ENCODE results near the gene DNAJC17. TPM values are rescaled to one million over a fixed set of nuclear protein-coding genes. Genes with fewer than 3 reads are reported as not detected.

The DNAJC17 gene
- total RNA-seq, 8 experiments from 2014 or later, result 20.3 to 52.5 (median 34.0) TPM

DNA sequence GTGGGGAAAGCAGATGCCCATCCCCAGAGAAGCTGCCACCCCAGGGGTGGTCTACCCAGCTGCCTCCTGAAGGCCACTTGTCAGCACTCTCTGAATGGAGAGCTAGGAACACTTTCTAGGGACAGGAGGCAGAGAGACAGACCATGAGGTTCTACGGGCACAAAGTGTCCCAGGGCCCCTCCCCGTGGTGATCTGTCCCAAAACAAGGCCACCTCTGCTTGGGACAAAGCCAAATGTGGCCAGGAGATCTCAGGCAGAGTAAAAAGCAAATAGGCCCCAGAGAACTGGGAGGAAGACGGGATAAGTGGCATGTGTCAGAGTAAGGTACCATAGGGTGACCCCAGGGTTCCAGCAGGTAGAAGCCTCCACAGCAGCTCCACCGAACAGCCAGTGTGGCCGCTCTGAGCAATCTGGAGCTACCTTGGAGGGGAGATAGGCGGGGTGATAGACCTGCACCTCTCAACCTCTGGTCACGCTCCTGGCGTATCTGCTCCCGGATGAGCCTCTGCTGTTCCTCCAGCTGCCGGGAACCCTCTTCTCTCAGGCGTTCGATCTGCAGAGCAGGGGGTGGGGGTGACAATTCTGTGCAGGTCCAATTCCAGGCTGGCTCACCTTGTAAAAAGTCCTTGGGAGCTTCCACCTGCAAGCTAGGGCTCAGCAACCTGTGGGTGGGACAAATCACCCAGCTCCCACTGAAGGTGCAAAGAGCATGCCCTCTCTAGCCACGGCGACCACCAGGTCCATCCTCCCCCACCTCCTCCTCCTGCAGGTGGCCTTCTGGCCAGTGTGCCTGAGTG is 31.3 kb downstream of the DNAJC17 start:
- in situ Hi-C loops (cut with MboI; ENCODE audit: low pct_unique_long_range_greater_than_20kb in 2 of 9, low sequenced_read_pairs in 9 of 9, unreplicated experiment in 9 of 9), result no loop called here
- ATAC-seq (replicated peaks in 6 of 8), result no peak
- H3K27ac ChIP-seq, result no peak overlapping the region

DNA sequence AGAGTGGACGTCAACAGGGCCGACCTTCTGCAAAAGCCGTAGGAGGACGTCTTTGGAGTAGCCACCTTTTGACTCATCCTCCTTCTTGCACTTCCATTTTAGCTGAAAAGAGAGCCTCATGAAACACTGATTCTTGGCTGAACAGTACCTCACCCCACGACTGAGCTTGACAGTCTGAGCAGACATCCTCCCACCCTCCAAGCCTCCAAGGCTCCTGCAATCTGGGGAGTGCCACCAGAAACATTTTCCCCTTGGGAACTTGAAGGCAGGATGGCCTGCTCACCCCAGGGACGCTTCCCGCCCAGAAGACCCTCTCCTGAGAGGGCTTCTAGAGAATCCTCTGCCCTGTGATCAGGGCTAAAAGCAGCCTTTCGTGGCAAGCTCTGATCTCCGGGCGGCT is 32.3 kb downstream of the DNAJC17 start:
- 59 to 100% (median 90%) methylated on average over 1 to 3 of the region's 10 CpGs; no CpG with 5 or more reads in 4 of the 10 experiments for WGBS, 10 experiments
- no peak for ATAC-seq (replicated peaks in 6 of 8)
- in situ Hi-C loops (cut with MboI; ENCODE audit: low pct_unique_long_range_greater_than_20kb in 2 of 9, low sequenced_read_pairs in 9 of 9, unreplicated experiment in 9 of 9), result no loop called here
- no peaks in the 10 kb centered on the region for H3K4me1 ChIP-seq (replicated peaks in 1 of 2)
- no peak overlapping the region for H3K27ac ChIP-seq
- no peak overlapping the region for H3K4me3 ChIP-seq

More for the DNA sequence above, 31.3 kb downstream of the DNAJC17 start:
- no peaks in the 10 kb centered on the region for H3K4me1 ChIP-seq (replicated peaks in 1 of 2)
- H3K4me3 ChIP-seq, result no peak overlapping the region
- 83 to 100% (median 100%) methylated on average over 1 to 6 of the region's 14 CpGs; no CpG with 5 or more reads in 5 of the 10 experiments for WGBS, 10 experiments

DNA sequence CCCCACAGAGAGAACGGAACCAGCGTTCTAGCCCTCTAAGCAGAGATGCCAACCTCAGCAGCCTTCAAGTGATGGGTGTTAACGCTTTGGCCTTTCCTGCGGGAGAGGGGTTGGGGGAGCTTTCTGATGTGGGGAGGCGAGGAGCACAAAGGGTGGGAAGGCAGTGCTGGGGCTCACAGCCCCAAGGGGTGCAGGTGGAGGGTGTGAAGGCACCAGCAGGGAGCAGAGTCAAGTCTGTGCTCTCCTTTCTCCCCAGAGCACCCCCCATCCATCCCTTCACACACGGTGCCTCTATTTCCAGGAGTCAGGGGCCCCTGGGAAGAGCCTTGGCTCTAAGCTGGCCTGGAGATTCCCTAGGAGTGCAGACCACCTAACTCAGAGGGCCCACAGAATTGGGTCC is 33.4 kb downstream of the DNAJC17 start:
- Histone ChIP-seq H3K4me3 (no peak overlapping the region), H3K4me1 (replicated peaks in 1 of 2) (no peaks in the 10 kb centered on the region), H3K27ac (no peak overlapping the region)
- WGBS, 10 experiments, result 50 to 100% (median 94%) methylated on average over 1 to 5 of the region's 6 CpGs; no CpG with 5 or more reads in 7 of the 10 experiments
- no peak for ATAC-seq (replicated peaks in 6 of 8)
- in situ Hi-C loops (cut with MboI; ENCODE audit: low pct_unique_long_range_greater_than_20kb in 2 of 9, low sequenced_read_pairs in 9 of 9, unreplicated experiment in 9 of 9), result no loop called here

DNA sequence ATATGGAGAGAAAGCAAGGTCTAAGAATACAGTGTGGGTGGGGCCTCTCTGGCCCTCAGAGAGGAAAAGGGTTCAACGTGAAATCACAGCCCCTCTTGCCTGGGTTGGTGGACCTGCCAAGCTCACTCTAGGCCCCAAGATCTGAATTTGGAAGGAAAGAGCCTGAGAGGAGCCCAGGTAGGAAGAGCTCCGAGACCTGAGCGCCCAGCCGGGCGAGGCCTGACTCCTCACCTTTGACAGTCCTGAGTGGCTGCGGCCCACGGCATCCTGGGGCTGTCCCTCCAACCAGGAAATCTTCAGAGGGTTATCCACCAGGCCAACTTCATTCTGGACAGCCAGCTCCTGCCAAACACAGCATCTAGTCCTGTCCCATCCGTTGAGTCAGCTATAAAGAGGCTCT is 33.8 kb downstream of the DNAJC17 start:
- Histone ChIP-seq H3K27ac (no peak overlapping the region), H3K4me1 (replicated peaks in 1 of 2) (no peaks in the 10 kb centered on the region), H3K4me3 (no peak overlapping the region)
- in situ Hi-C loops (cut with MboI; ENCODE audit: low pct_unique_long_range_greater_than_20kb in 2 of 9, low sequenced_read_pairs in 9 of 9, unreplicated experiment in 9 of 9), result no loop called here
- WGBS, 10 experiments, result 89 to 100% (median 94%) methylated on average over 1 to 2 of the region's 8 CpGs; no CpG with 5 or more reads in 6 of the 10 experiments
- ATAC-seq (replicated peaks in 6 of 8), result no peak

DNA sequence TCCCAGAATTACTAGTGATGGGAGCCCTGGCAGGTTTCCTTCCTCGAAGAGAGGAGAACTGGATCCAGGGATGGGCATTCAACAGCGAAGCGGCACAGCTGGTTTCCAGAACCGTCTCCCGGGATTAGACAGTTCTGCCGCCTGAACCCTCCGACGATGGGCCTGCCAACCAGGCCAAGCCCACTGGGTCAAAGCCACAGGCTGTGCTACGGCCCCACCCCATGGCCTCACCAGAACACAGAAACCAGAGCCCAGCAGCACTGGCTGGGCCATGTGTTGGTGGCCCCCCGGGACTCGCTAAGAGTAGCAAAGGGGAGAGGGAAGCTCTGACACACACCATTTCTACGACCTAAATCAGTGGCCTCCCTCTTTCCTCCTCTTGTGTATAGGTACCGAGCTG is 35.3 kb downstream of the DNAJC17 start:
- H3K27ac ChIP-seq, result no peak overlapping the region
- no peaks in the 10 kb centered on the region for H3K4me1 ChIP-seq (replicated peaks in 1 of 2)
- in situ Hi-C loops (cut with MboI; ENCODE audit: low pct_unique_long_range_greater_than_20kb in 2 of 9, low sequenced_read_pairs in 9 of 9, unreplicated experiment in 9 of 9), result no loop called here
- 50 to 100% (median 93%) methylated on average over 1 to 3 of the region's 13 CpGs; no CpG with 5 or more reads in 6 of the 10 experiments for WGBS, 10 experiments
- no peak for ATAC-seq (replicated peaks in 6 of 8)
- H3K4me3 ChIP-seq, result no peak overlapping the region

DNA sequence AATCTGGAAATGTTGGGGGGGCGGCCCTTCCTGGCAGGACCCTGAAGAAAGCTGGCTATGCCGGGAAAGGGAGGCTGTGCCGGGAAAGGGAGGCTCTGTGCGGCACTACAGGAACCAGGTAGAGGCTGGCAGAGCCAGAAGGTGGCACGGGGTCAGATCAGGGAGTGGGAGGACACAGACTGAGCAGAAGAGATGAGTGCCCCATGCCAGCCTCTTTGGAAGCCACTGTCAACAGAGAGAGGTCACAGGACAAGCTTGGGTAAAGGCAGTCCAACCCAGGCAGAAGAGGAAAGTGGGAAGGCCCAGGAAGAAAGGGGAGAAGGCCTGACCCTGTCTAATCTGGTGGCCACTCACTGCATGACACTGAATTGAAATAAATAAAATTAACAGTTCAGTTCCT is 36.0 kb downstream of the DNAJC17 start:
- ATAC-seq (replicated peaks in 6 of 8), result no peak
- 80 to 100% (median 94%) methylated on average over 2 to 3 of the region's 5 CpGs; no CpG with 5 or more reads in 6 of the 10 experiments for WGBS, 10 experiments
- no peak overlapping the region for H3K4me3 ChIP-seq
- no peak overlapping the region for H3K27ac ChIP-seq
- H3K4me1 ChIP-seq (replicated peaks in 1 of 2), result no peaks in the 10 kb centered on the region
- in situ Hi-C loops (cut with MboI; ENCODE audit: low pct_unique_long_range_greater_than_20kb in 2 of 9, low sequenced_read_pairs in 9 of 9, unreplicated experiment in 9 of 9), result no loop called here

DNA sequence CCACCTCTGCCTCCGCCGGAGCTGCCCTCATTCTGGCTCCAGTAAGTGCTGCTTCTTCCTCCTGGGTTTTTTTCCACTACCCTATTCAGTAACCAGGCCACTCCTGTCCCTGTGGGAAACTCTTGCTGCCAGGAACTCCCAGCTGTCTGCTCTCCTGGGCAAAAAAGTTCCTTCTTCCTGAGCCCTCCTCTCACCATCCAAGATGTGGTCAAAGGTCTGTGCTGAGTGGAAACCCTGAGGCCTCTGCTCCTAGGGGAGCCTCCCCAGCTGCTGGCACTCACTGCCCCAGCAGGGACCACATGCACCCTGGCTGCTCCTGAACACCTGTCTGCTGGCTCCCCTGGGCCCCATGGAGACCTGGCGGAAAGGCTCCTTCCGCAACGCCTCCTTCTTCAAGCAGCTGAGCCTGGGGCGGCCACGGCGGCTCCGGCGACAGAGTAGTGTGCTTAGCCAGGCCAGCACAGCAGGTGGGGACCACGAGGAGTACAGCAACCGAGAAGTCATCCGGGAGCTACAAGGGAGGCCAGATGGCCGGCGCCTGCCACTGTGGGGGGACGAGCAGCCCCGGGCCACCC is 37.0 kb downstream of the DNAJC17 start:
- peaks cover 0 to 5% of the 10 kb centered on the region in 2 donors for H3K4me1 ChIP-seq (replicated peaks in 1 of 2)
- no peak overlapping the region for H3K27ac ChIP-seq
- WGBS, 10 experiments, result 80 to 100% (median 86%) methylated on average over 1 to 2 of the region's 17 CpGs; no CpG with 5 or more reads in 7 of the 10 experiments
- no peak overlapping the region for H3K4me3 ChIP-seq
- no peak for ATAC-seq (replicated peaks in 6 of 8)
- in situ Hi-C loops (cut with MboI; ENCODE audit: low pct_unique_long_range_greater_than_20kb in 2 of 9, low sequenced_read_pairs in 9 of 9, unreplicated experiment in 9 of 9), result no loop called here

DNA sequence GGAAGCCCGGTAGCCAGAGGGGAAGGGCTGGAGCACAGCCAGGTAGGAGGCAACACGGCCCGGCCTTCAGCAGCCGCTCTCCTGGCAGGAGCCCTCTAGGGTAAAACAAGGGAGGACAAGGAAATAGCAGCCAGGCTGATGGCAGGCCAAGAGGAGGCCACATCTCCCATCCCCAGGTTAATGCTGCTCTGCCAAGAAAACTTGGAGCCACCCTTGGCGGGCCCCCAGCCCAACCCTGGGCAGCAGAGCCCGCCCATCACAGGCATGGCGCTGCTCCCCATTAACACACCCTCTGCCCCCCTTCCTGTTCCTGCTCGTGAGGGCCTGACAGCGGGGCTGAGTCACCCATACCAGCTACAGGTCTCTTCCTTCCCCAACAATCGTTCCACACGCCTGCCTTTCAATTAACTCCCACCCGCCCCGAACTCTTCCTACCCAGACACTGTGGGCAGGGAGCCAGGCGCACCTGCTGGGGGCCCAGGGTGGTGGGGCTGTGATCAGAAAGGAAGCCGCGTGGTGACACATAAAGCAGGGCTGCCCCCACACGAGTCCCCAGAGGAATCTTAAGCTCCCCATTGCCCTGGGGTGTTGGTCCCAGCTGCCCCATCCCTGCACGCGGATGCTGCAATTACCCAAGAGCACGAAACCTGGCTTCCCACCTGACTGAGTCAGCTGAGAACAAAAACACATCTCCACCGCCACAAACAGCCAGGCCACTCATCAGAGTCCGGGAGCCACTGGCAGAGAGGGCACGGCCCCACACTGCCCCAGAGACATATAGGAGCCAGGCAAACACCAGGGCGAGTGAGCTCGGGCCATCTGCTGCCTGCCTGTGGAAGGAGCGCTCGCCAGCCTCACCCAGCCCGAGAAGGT is 37.8 kb downstream of the DNAJC17 start, which contains the start of gene C15orf62:
Gene C15orf62, plus strand, starts transcription at position 707 of the 873 bp plus-strand sequence. CDS start 516 bp downstream, outside the sequence.
- peak in 6 of 8 experiments; percentile 16 to 81 (median 79) for ATAC-seq (replicated peaks in 6 of 8)
- H3K27ac ChIP-seq, result no peak within 1 kb of the TSS
- in situ Hi-C loops (cut with MboI; ENCODE audit: low pct_unique_long_range_greater_than_20kb in 2 of 9, low sequenced_read_pairs in 9 of 9, unreplicated experiment in 9 of 9), result no loop called here
- H3K4me1 ChIP-seq (replicated peaks in 1 of 2), result peaks cover 0 to 10% of the 10 kb centered on the region in 2 donors
- 44 to 83% (median 68%) methylated on average over 1 to 6 of the region's 28 CpGs; no CpG with 5 or more reads in 6 of the 10 experiments for WGBS, 10 experiments
- H3K4me3 ChIP-seq, result no peak within 1 kb of the TSS

DNA sequence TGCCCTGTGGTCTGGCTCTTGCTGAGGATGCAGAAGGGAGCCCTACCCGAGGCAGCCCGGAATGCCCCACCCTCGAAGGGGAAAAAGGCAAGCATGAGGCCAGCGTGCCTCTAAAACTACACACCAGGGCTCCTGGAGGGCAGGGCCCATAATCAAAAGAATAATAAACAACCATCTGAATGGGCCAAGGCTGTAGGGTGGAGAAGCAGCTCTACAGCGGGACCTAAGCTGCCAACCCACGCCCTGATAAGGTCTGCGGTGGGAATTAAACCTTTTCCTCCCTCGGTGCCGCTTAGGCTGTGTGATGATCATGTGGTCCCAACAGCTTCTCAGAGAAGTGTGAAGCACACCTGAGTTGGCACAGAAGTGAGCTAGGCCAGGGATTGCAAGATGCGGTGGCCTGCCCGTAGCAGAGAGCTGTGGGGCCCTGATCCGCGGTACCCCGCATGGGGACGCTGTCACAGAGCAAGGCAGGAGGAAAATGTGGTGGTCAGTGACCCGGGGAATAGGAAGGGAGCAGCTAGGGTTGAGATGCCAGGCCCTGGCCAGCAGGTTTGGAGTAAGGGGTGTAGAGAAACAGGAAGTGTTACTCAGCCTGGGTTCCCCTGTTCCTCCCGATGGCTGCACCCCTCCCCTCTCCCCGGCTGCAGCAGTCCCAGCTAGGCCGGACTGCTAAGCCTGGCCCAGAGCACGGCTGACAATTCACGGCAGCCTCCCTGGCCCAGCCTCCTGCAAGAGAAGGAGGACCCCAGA is 38.6 kb downstream of the DNAJC17 start:
- in situ Hi-C loops (cut with MboI; ENCODE audit: low pct_unique_long_range_greater_than_20kb in 2 of 9, low sequenced_read_pairs in 9 of 9, unreplicated experiment in 9 of 9), result no loop called here
- Histone ChIP-seq H3K4me3 (no peak overlapping the region), H3K4me1 (replicated peaks in 1 of 2) (peaks cover 0 to 14% of the 10 kb centered on the region in 2 donors), H3K27ac (no peak overlapping the region)
- 72 to 100% (median 90%) methylated on average over 1 to 6 of the region's 21 CpGs; no CpG with 5 or more reads in 4 of the 10 experiments for WGBS, 10 experiments
- ATAC-seq (replicated peaks in 6 of 8), result peak in 1 of 8 experiments; percentile 12

DNA sequence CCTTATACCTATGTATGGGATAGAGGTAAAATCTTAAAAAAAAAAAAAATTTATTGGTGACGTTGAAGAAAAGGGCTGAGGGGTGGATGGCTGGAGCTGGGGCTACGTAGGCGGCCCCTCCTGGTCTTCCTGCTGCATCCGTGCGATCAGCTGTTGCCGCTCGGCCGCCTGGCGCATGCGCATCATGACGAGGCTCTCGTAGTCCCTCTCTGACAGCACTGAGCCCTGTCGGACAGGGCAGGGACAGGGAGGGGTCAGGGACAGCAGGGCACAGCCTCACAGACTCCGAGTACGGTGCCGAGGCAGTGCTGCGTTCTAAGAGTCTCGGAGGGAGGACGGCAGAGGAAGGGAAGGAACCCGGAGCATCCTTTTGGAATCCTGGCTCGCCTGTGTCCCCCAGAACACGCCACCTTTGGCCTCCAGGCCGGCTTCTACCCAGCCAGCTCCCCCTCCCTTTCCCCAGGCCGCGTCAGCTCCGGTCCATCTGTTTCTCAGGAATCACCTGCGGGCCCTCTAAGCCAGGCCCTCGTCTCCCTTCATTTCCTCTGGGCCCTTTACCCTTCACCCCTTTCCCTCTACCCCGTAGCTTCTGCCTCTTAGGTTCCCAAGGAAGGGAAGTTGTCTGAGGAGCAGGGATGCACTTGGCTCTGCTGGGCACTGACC is 39.3 kb downstream of the DNAJC17 start:
- no peak for ATAC-seq (replicated peaks in 6 of 8)
- peaks cover 2 to 20% of the 10 kb centered on the region in 2 donors for H3K4me1 ChIP-seq (replicated peaks in 1 of 2)
- 76 to 100% (median 80%) methylated on average over 2 to 15 of the region's 29 CpGs; no CpG with 5 or more reads in 6 of the 10 experiments for WGBS, 10 experiments

DNA sequence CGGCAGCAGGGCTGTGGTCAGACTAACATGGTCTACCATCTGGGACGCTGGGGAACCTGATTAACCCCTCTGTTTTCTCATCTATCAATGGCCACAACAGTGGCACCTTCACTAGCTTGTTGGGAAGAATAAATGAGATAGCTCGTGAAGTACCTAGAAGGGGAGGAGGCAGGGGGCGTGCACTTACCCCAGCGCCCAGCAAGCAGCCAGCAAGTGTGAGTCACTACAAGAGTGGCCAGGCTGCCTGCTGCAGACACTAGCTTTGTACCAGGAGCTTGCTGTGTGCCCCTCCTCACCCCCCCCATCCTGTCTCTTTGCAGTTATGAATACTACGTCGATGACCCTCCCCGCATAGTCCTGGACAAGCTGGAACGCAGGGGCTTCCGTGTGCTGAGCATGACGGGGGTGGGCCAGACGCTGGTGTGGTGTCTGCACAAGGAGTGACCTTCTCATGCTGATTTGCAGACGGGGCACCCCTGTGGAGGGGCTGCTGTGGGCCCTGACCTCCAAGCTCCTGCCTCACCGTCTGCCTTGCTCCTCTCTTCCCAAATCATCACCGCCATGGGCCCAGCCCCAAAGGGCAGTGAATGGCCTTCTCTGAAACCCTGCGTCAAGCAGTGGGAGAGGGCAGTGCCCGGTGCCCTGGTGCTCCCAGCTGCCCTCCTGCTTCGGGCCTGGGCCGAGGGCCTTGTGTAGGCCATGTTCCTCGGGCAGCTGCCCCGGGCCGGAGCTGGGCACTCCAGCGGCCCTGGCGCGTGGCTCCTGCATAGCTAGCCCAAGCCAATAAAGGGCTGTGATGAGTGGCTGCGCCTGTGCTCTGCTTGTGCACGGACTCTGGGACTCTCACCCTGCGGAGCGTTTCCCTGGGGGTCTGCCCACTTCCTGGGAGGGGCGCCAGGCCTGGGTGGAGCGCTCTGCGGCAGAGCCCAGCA is 40.1 kb downstream of the DNAJC17 start:
- in situ Hi-C loops (cut with MboI; ENCODE audit: low pct_unique_long_range_greater_than_20kb in 2 of 9, low sequenced_read_pairs in 9 of 9, unreplicated experiment in 9 of 9), result no loop called here

More for the DNA sequence above, 39.3 kb downstream of the DNAJC17 start:
- no peak overlapping the region for H3K27ac ChIP-seq
- in situ Hi-C loops (cut with MboI; ENCODE audit: low pct_unique_long_range_greater_than_20kb in 2 of 9, low sequenced_read_pairs in 9 of 9, unreplicated experiment in 9 of 9), result no loop called here
- H3K4me3 ChIP-seq, result no peak overlapping the region

More for the DNA sequence above, 40.1 kb downstream of the DNAJC17 start:
- WGBS, 10 experiments, result 72 to 100% (median 83%) methylated on average over 1 to 14 of the region's 32 CpGs; no CpG with 5 or more reads in 4 of the 10 experiments
- no peak overlapping the region for H3K27ac ChIP-seq
- H3K4me1 ChIP-seq (replicated peaks in 1 of 2), result peaks cover 5 to 23% of the 10 kb centered on the region in 2 donors
- no peak overlapping the region for H3K4me3 ChIP-seq
- ATAC-seq (replicated peaks in 6 of 8), result no peak
